Activated T-cell treated with anti-CD3 and anti-CD28 coated beads for 1 hour (primary cell): Measurements from ENCODE around the gene RIMKLA.

Experiments used
- DNase-seq: peaks from one replicate; pipeline ENCODE4 v3.0.0-alpha.2; 2020; ENCODE audit warnings: low read depth

RIMKLA gene

DNA sequence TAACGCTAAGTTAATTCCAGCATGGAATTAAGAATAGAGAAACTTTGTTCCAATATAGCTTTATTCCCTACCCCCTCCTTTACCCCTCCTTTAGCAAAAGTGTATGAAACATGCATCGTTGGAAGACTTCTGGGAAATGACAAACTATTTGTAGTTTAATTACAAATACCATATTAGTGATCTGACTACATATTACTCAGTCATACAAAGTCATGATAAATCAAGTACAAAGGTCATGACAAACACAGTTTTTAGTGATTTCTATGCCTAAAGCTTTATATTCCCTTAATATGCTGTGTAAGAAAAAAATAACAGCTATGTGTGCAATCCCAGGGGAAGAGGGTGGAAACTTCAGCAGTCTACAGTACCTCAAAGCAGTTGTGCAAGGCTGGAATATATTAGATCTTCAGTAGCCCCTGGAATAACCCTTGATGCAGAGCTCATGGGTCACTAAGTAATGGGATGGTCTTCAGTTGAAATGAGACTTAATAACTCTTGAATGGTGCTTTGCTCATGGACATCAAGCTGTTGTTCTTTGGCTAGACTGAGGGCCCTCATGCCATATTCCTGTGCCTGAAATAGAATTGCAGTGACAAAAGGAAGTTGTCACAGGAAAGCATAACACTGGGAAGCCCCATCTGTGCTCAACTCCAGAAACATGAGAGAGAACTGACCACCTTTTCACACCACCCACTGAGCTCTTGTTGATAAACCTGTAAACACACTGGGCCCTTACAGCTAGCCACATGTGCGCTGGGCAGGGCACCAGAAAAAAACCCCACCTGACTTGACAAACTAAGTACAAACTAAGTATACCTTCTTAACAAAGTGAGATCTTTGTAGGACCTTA lies 49.9 kb downstream of the RIMKLA start:
- no peak for DNase-seq

DNA sequence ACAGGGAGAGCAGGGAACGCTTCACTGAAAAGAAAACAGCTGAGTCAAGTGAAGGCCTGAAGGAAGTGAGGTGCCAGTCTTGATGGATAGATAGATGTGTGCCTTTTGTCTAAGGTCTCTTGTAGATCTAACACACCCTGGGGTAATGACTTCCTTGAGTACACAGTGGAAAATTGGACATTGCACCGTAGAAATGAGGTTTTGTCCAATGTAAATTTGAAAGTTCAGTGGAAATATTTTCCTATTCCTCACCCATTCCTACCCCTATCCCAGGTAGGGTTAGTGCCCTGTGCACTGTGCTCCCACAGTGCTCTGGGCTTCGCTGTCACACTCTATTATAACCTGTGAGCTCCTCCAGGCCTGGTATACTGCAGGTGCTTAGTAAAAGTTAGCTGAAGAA lies 50.9 kb downstream of the RIMKLA start:
- DNase-seq: no peak

DNA sequence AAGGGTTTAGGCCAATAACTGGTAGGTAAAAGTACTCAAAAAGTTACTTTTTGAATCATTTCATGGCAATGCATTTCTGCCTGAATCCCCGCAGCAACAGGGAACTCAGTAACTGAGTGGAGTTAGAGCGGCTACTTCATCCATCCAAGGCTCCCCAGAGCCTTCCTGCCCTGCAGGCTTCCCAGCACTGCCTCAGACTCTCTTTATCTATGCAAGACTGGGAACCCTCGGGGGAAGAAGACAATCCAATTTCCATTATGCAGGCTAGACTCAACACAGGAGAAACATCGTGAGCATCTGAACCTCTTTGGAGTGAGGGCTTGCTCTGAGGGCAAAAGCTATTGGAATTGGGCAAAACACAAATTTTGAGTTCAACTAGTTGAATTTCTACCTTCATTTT lies 52.1 kb downstream of the RIMKLA start:
- no peak for DNase-seq

DNA sequence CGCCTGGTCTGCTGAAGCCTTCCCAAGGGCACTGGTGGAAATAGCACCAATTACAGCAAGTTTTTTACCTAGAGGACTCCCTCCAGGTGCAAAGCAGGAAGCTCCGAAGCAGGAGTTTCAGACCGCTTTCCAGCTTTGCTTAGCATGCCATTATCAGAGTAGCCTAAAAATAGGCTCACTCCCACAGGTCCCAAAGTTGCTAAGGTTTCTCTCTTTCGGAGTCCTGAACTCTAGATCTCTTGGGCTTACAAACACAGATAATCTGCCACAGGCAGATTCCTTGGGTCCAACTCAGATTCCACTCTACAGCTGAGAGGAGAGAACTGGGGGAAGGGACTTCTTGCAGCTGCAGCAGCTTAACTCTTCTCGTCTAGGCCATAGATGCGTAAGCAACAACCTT lies 52.8 kb downstream of the RIMKLA start:
- no peak for DNase-seq

DNA sequence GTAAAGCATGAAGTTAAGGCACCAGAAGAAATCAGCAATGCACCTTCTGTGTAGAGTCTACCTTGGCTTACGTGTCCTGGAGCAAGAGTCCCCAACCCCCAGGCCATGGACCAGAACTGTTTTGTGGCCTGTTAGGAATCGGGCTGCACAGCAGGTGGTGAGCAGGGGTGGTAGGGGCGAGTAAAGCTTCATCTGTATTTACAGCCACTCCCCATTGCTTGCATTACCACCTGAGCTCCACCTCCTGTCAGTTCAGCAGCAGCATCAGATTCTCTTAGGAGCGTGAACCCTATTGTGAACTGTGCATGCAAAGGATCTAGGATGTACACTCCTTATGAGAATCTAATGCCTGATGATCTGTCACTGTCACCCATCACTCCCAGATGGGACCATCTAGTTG lies 53.7 kb downstream of the RIMKLA start:
- DNase-seq: no peak

DNA sequence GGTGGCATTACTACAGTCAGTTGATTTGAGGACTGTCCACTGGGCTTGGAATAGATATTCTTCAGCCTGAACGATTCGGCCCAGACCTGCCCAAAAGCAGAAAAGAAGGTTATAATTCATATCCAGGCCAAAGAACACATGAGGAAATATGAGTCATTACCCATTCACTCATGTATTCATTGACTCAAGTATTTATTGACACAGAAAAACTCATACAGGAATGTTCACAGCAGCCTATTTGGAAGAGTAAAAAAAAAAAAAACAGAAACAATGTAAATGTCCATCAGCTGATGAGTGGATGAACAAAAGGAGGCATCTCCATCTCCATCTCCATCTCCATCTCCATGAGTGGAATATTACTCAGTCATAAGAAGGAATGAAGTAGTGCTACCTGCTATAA lies 59.3 kb downstream of the RIMKLA start:
- no peak for DNase-seq

DNA sequence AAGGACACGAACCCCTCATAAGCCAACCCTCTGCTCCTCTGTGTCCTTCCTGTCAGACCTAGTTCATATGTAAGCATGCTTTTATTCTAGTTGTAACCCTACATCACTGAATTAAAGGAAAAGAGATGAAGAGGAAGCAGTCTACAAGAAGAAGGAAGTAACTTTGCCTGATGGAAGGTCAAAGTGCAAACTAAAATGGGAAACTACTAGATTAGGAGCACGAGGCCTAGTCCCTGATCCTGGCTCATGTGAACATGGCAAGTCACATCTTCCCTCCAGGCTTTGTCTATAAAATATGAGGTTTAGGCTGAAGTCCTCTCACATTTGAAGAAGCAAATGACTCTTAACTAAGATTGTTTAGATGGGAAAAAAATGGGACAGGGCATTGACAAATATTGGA lies 62.1 kb downstream of the RIMKLA start:
- no peak for DNase-seq

DNA sequence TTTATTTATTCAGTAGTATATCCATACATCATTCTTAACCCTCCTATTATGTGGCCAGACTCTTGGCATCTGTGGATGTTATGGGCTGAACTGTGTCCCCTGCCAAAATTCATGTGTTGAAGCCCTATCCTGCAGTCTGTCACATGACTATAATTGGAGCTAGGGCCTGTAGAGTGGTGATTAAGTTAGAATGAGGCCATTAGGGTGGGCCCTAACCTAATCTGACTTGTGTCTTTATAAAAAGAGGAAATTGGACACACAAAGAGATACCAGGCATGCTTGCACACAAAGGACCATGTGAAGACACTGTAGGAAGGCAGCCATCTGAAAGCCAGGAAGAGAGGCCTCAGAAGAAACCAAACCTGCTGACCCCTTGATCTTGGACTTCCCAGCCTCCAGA lies 68.7 kb downstream of the RIMKLA start:
- no peak for DNase-seq

DNA sequence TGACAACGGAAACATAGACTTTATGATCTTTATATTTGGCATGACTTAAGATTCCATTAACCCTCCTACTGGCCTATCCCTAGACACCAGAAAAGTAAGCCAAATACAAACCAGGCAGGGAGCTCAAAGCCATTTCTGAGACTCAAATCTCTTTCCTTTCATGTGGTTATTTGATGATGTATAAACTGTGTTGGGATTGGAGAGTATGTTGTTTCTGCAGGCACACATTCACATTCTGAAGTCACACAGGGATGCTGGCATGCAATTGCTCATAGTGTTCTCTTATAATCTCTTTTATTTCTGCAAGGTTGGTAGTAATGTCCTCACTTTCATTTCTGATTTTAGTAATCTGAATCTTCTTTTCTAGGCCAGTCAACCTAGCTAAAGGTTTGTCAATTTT lies 69.5 kb downstream of the RIMKLA start:
- DNase-seq: no peak

DNA sequence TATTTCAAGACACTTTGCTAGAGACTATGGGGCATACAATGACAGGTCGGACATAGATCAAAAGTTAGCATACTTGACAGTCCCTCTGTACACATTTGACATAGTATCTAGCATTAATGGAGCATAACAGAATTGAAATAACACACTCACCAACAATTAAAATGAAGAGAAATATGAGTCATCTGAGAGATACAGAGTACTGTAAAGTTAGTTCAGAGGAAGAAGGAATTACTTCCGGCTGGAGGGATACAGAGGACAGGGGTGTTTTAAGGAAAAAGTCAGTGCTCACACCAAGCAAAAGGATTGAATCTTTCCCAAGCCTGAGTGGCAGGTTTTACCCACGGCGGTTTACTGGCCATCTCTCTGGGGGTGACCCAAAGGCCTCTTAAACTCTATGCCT lies 72.8 kb downstream of the RIMKLA start:
- no peak for DNase-seq

DNA sequence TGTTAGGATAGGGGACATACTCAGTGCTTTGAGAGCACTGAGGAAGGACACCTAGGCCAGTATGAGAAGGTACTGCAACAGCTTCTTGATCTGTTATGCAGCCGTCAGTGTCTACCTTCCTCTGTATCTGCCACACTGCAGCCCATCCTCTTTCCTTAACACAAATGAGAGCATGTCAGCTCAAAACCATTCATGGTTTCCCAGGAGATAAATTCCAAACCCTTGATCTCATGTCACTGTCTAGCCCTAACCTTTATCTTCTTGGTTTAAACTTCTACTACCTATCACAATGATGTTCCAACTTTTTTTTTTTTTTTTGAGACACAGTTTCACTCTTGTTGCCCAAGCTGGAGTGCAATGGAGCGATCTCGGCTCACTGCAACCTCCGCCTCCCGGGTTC lies 73.8 kb downstream of the RIMKLA start:
- DNase-seq: no peak

DNA sequence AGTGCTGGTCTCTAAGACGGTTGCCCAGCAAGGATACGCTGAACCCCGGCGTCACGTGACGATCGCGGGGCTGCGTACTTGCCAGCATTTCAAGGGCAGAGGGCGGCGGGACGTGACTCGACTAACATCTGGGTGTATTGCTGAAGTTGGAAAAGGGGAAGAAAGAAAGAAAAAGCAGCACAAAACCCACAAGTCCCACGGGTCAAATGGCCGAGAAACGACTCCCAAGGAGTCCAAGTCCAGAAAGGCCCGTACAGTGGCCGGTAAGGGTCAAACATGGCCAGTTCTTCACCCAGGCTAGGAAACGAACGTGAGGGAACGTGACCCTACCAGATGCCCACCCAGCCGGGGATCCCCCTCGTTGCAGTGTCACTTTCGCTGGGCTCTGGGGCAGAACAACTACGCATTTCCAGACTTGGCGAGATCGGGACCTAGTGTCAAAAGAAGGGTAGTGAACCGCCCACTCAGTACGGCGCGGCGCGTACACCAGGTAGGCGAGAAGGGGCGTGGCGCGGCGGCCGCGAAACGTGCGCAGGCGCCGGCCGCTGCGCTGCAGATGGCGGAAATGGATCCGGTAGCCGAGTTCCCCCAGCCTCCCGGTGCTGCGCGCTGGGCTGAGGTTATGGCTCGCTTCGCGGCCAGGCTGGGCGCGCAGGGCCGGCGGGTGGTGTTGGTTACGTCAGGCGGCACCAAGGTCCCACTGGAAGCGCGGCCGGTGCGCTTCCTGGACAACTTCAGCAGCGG lies 75.6 kb downstream of the RIMKLA start, which contains the start of the genes PPCS and ZMYND12:
TSS of gene PPCS (plus strand) at position 534 of the 744 bp plus-strand sequence. CDS start at position 557, 23 bp downstream.
TSS of gene ZMYND12 (minus strand) at position 13 of the 744 bp plus-strand sequence. CDS start 25 bp downstream, outside the sequence.
- peak; percentile 85 for DNase-seq

DNA sequence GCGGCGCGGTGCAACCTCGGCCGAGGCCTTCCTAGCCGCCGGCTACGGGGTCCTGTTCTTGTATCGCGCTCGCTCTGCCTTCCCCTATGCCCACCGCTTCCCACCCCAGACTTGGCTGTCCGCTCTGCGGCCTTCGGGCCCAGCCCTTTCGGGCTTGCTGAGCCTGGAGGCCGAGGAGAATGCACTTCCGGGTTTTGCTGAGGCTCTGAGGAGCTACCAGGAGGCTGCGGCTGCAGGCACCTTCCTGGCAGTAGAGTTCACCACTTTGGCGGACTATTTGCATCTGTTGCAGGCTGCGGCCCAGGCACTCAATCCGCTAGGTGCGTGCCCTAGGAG lies 76.1 kb downstream of the RIMKLA start:
- peak; percentile 32 for DNase-seq

DNA sequence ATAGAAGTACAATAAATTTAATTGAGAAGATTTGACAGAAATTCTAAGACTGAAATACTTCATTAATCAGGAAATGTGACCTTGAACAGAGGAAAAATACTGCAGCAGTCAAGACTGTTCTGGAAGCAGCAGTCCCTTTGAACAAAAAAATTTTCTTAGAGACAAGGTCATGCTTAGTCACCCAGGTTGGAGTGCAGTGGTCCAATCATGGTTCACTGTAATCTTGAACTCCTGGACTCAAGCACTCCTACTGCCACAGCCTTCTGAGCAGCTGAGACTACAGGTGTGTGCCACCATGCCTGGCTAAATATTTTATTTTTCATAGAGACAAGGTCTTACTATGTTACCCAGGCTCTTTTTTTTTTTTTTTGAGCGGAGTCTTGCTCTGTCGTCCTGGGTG lies 80.6 kb downstream of the RIMKLA start:
- no peak for DNase-seq

DNA sequence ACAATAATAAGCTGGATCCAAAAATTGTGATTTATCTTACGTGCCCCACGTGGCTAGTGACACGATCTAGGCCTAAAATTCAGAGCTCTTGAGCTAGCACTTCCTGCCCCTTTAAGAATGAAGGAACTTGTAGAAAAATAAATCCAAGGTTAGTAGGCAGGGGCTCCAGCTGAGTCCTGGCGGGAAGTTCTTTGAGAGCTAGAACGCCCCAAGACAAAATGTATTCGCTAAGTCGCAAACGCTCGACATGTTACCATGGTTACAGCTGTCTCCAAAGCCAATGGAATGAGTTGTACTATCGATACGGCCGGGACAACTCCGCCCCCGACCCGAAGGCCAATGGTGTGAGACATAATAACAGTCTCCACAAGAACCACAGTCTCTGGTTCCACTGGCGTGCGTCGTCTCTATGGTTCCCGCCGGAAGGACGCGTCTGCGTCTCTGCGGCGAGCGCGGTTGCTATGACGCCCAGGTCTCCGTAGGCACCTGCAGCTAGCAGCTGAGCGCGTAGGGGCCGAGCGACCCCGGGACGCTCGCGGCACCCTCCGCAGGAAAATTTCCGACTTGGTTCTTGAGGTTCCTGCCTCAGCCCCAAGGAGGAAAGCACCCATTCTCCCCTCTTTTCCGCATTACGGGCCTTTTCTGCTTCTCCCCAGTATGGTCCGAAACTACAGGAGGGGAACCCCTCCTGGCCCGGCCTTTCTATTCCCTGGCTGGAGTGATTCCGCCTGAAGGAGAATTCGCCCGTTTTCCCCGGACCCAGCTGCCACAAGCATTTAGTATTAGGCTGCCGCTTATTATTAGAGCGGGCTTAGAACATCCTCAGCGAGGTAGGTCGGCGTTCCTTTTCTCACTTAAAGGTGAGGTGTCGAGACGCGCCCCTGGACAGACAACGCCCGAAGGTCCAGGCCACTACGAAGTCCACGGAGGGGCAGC lies 82.5 kb downstream of the RIMKLA start, which contains the start of gene CCDC30:
TSS of gene CCDC30 (plus strand) at position 459 of the 936 bp plus-strand sequence. CDS start 17,266 bp downstream, outside the sequence.
- DNase-seq: peak; percentile 92

DNA sequence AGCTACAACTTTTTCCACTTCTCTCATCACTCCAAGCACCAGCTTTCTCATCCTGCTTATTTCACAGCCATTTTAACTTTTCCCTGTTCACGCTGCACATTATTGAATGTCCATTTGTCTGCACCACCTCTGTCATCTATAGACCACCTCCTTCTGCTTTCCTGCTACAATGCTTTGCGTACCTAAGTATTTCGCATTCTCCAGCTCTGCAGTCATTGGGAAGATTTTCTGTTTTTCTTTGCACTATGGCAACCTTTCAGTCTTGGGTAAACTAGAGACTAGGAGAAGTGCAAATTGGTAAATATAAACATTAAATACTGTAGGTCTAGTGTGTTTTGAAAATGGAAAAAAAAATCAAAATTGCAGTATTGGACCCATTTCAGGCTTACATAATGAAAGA lies 83.3 kb downstream of the RIMKLA start:
- no peak for DNase-seq

DNA sequence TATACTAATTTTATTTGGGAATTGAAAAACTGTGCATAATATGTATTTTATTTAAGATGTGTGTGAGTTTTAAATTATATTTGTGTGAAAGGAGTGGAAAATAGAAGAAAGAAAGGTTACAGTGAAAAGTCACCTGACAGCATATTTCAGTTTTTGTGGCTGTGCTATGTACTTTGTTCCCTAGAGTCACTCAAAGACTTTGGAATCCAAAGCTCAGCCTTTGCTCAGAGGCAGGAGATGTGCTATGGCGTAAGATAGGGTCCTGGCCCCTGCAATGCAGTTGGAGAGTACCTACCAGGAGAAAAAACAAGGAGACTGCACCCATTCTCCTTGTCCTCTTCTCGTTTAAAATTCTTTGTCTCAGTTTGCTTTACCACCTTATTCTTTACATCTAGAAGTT lies 85.4 kb downstream of the RIMKLA start:
- DNase-seq: no peak

DNA sequence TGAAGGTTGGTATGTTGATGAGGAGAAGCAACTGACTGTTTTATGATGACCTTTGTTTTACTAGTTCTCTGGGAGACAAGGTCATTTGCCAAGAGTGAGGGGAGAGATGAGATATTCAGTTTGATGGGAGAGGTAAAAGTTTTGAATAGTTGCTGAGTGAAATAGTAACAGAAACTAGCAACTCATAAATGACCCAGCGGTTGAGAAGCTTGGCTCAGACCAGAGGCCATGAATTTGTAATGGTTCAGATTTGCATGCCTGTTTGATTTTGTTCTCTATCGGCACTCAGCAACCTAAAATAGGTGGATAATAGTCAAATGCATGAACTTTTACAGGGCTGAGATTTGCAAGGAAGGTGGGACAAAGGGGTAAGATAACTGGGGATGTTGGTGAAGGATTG lies 89.1 kb downstream of the RIMKLA start:
- no peak for DNase-seq
